Measurements from ENCODE around the gene ZSCAN32. TPM values are rescaled to one million over a fixed set of nuclear protein-coding genes. Genes with fewer than 3 reads are reported as not detected.

ZSCAN32 gene
- polyA plus RNA-seq (2013, experiment 1 of 2; ENCODE audit: insufficient read length) = 7.9 TPM
- 11.6 TPM for polyA plus RNA-seq (2013, experiment 2 of 2; ENCODE audit: insufficient read length)

DNA sequence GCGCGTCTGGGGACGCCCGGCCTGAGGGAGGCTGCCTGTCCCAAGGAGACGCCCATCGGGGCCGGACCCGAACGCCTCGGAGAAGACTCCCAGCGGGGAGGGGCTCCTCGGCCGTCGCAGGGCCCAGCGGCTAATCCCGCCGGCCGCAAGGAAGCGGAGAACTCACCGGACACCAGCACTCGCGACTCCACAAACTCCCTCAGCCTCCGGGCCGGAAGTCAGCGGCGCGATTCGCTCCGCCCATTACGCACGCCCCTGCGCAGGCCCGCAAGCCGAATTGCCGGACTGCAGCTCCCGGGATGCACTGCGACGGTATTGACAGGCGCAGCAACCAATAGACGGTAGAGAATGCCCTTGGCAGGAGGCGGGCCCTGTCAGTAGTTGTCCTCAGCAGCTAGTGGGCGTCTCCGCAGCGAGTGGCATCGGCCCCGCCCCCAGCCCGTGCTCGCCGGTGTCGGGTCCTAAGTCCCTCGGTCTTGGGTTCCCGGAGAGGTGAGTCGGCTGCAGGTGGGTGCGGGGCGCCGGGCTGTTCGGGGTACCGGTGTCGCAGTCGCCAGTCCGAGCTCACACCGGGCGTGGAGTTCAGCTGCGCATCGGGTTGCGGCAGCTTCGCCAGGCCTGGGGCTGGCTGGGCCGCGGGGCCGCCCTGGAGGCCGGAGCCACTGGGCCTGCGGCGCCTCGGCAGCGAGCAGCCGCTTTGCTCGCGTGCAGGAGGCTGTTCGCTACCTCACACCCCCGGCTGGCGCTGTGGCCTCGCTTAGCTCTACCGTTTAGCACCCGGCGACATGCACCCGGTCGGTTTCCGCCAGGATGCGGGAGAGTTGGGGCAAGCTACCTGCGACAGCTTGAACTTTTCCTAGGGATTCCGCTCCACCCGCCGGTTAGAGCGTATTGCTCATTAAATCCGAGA is at the start of gene ZSCAN32, which contains the start of gene ZNF174:
ZSCAN32 (minus strand) TSS at position 226 of the 910 bp plus-strand sequence. CDS start 3,447 bp downstream, outside the sequence.
ZNF174 (plus strand) TSS at position 437 of the 910 bp plus-strand sequence. CDS start 790 bp downstream, outside the sequence.
- peak; percentile 99 for DNase-seq

DNA sequence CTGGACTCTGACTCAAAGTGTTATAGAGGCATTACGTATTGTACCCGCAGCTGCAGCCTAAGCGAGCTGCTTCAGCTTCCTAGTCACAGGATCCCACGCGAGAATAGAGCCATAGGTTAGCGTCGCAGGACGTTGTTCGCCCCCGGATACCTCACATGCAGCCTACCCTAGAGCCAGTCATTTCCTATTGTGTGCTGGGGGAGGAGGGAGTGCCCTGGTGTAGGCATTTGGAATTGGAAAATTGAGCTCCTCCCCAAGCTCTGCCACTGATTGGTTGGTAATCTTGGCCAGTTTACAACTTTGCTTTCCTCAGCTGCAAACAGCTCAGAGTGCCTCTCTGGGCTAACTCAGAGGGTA is 43.2 kb upstream of the ZSCAN32 start:
- peak; percentile 66 for DNase-seq

DNA sequence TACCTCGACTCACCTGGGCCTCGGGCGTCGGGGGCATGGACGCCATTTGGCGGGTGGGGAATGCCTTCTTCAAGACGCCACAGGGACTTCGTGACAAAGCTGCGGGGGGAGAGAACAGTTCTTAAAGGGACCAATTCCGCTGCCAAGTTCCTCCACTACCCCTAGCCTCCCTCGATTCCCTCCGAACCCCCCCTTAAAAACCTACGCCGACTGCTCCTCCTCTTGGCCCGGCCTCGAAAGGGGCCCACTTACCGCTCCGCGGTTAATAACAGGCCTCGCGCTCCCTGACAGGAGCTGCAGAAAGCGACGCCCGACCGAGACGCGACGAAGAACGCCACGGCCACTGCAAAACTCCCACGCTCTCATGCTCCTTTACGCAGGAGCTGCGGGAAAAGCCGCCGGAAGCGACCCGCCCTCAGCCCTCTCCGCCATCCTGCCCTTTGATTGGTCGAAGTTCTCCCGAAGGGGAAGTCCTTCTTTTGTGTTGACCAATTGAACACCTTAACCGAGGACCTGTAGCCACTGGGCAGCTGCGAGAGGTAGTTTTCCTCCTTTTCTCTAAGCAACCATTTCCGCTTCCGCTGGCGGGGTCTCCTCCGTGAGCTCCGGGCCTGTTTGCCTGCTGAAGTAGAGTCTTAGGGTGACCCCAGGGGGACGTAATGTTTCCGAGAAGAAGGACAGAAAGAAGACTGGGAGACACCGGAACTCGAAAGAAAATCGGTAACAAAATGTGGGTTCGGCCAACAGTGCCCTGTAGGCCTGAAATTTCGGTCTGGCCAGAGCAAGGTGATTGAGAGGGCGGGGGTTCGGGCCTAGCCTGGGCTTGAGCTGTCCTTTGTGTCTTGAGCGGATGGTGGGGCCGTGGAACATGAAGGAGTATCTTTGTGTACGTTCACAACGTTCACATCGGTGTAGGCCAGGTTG is 42.6 kb upstream of the ZSCAN32 start, which contains the start of the genes NAA60 and ZNF597:
NAA60 (plus strand) TSS at position 573 of the 924 bp plus-strand sequence. CDS start 32,548 bp downstream, outside the sequence.
ZNF597 (minus strand) TSS at position 397 of the 924 bp plus-strand sequence; CDS start at position 46, 351 bp downstream.
- DNase-seq = peak; percentile 94

DNA sequence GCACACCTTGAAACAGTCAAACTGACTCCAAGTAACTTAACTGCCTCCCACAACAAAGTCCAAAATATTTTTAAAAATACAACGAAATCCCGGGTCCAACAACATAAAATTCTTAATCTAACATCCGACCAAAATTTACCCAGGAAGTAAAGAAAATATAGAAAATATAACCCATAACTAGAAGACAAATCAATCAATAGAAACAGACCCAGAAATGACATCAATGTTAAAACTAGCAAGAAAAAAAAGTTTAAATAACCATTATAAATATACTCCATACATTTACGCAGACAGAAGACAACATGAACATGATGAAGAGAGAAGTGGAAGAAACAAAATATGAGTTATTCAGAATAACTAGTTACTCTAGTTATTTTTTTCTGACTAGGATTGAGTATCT is 38.8 kb upstream of the ZSCAN32 start:
- DNase-seq = no peak

DNA sequence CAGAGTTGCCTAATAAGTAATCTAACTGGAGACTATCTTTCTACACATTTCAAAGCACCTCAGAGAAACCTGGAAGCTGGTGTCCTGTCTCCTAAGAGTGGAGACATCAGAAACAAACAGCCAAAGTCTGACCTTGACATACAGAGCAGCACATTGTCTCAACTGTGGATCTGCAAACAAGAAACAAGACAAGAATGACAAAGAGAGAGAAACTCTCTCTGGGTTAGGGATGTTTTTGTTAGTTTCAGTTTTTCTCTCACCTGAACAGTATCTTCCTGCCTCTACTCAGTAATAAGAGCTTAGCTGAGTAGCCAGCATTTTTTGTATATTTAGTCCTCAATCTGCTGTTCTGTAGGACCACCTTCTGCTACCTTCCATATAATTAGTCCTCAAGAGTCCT is 33.6 kb upstream of the ZSCAN32 start:
- DNase-seq = no peak

DNA sequence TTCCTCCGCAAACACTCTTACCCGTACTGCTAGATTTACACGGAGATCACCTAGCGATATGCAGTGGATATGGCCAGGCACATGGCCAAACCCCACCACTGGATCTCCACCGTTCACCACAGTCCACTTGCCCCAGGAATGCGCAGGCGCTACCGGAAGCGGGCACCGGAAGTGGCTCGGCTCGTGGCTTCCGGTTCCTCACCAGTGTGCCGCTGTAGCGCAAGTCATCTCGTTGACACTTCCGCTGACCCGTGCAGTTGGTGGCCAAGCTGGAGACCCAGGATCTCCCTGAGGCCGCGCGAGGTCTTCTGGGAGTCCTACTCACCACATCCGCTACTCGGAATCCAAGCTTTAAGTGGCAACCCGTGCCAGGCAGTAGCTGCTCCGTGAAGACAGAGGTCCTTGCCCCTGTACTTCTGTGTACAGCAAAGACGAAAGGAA is 31.0 kb upstream of the ZSCAN32 start:
- peak; percentile 66 for DNase-seq

DNA sequence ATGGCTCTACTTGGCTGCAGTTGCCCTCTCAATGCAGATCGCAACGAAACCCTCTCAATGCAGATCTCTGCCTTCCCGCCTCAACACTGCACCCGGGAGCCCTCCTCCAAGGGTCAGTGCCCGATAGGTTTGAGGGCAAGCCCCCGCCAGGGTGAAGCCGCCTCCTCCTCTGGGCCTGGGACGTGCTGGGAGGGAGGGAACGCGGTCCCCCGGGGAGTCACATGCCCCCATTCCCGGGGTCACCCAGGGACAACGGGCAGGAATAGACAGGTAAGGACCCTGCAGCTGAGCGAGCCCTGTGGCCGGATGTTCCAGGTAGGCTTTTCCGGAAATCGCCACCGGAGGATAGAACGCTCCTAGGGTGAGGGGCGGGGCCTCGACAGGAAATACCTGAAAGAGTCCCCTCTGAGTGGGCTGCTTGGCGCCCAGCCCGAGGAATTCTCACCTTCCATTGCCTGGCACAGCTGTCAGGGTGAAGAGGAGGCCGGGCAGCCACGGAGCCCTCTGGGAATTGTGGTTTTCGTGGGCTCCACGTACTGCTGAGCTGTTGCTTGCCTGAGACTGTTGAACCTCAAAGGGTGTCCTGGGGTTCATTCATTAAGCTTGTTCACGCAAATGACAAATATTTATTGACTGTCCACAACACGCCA is 13.1 kb upstream of the ZSCAN32 start:
- no peak for DNase-seq

DNA sequence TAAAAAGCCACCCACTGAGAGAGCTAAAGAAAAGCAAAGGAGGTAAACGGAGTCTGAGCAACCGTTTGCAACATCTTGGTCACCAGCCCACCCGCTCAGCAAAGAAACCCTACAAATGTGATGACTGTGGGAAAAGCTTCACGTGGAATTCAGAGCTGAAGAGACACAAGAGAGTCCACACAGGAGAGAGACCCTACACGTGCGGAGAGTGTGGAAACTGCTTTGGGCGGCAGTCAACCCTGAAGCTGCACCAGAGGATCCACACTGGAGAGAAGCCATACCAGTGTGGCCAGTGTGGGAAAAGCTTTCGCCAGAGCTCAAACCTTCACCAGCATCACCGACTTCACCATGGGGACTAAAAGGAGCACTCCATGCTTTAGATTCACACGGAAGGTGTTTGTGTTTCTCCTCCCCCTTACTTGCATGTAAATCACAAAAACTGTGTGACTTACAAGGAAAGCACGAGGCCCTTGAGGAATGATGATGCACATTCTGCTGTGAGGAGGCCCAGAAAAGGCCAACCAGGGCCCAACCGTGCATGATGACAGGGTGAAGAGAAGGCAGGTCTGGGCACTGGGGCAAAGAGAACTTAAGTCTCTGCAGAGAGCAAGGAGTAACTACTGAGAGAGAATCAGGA is 7.9 kb upstream of the ZSCAN32 start:
- no peak for DNase-seq

DNA sequence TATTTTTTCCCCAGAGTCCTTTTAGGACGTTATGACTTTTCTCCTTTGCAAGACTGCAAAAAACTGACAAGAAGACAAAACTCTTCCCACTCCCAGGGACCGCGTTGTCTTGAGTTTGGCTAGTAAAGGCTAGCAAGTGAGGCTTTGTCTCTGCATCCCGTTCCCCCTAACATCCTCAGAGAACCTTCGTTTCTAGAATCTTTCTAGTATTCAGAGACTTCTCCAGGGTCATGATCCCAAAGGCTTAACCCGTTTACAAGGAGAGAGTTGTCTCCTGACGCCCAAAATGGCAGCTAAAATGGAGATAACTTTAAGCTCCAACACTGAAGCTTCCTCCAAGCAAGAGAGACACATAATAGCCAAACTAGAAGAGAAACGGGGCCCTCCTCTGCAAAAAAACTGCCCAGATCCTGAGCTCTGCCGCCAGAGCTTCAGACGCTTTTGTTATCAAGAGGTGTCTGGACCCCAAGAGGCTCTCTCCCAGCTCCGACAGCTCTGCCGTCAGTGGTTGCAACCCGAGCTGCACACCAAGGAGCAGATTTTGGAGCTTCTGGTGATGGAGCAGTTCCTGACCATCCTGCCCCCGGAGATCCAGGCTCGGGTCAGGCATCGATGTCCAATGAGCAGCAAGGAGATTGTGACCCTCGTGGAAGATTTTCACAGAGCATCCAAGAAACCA is 1.1 kb upstream of the ZSCAN32 start:
- peak; percentile 14 for DNase-seq

DNA sequence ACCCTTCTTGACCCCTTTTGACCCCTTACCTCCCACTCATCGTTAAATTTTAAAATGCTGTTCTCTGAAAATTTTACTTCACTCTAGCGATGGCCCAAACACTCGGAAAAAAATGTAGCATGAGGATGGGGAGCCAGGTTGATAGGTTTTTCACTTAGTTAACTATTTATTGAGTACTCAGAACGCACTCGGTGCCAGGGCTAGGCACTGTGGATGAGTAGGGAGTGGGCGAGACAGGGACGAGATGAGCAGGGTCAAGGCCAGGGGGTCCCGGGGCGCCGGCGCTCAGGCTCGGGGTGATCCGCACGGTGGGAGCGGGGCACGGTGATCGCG is 392 bp downstream of the ZSCAN32 start:
- no peak for DNase-seq

DNA sequence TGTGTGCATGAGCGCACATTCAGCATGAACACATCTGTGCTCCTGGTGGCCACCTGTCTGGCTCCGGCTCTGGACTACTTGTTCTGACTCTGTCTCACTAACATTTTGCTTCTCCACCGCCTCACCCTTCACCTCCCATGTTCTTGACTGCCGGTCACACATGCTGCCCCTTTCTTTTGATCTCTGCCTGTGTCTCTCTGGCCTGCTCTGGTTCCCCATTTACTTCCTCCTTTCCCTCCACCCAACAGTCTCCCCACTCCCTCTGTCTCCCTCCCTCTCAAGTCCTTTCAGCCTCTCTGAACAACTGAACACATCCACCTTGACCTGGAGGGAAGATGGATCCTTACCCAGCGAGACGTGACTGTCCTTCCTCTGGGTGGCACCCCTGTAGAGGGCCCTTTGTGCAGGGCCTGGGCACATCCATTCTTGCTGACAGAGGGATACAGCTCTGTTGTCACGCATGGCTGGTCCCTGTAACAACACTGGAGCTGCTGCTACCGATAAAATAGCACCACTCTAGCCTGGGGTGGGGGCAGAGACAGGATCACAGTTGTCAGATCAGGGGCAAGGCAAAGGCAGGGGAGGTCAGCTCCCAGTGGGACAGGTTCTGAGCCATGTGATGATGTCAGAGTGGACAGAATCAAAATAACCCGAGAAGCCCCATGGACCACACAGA is 11.0 kb downstream of the ZSCAN32 start:
- no peak for DNase-seq

DNA sequence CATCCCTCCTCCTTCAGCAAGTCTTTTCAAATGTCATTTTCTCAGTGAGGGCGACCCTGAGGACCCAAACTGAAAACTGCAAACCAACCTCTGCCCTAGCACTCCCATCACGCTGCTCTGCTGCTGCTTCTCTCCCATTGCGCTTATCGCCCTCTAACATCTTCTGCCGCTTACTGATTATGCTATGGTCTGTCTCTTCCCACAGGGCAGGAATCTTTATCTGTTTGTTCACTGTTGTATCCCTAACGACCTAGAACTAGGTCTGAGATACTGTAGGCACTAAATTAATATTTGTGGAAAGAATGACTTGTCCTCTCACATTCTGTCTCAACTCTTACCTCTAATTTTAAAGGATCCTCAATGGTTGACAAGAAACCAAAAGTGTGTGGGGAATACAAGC is 12.5 kb downstream of the ZSCAN32 start:
- DNase-seq = no peak

DNA sequence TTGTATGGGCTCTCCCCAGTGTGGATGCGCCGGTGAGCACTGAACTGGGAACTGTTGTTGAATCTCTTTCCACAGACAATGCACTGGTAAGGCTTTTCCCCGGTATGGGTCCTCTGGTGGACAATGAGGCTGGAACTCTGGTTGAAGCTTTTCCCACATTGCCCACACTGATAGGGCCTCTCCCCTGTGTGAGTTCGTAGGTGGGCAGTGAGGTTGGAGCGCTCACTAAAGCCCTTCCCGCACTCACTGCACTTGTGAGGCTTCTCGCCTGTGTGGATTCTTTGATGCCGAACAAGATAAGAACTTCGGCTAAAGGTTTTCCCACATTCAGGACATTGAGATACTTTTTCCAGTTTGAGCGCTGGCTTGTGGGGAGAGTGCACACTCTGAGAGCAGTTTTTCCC is 17.8 kb downstream of the ZSCAN32 start:
- DNase-seq = no peak

DNA sequence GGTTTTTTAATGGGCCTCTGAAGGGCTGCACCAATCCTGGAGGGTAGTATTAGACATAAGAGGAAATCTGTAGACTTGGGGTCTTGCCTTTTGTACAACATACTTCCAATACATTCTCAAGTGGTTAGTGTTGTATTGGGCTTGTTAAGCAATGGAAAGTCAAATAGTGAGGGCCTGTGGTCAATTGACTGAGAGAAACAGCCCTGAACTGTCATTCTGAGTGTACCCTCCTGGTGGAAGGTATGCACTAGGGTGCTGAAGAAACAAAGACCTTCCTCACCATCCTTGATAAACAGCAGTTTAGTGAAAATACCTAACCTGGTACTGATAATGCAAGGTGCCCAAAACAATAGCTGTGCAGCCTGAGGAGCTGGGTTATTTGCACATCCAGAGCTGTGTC is 22.9 kb downstream of the ZSCAN32 start:
- no peak for DNase-seq

DNA sequence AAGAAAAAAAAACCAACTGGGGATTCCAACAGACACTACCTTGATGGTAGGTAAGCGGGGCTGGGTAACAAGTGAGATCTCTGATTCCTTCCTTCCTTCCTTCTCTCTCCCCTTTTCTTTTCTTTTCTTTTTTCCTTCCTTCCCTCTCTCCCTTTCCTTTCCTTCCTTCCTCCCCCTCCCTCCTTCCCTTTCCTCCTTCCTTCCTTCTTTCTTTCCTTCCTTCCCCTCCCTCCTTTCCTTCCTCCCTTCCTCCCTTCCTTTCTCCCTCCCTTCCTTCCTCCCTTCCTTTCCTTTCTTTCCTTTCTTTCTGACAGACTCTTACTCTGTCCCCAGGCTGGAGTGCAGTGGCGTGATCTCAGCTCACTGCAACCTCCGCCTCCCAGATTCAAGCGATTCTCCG is 25.1 kb downstream of the ZSCAN32 start:
- no peak for DNase-seq

DNA sequence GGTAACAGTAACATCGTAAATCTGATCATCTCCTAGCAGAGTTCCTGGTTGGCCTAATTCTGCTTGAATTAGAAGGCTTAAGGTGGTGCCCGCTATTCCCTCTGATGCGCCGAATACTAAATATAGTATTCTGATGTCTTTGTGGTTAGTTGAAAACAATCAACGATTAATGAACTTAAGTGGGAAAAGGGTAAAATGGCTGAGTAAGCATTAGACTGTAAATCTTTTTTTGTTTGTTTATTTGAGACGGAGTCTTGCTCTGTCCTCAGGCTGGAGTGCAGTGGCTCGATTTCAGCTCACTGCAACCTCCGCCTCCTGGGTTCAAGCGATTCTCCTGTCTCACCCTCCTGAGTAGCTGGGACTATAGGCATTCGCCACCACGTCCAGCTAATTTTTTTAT is 31.7 kb downstream of the ZSCAN32 start:
- no peak for DNase-seq

DNA sequence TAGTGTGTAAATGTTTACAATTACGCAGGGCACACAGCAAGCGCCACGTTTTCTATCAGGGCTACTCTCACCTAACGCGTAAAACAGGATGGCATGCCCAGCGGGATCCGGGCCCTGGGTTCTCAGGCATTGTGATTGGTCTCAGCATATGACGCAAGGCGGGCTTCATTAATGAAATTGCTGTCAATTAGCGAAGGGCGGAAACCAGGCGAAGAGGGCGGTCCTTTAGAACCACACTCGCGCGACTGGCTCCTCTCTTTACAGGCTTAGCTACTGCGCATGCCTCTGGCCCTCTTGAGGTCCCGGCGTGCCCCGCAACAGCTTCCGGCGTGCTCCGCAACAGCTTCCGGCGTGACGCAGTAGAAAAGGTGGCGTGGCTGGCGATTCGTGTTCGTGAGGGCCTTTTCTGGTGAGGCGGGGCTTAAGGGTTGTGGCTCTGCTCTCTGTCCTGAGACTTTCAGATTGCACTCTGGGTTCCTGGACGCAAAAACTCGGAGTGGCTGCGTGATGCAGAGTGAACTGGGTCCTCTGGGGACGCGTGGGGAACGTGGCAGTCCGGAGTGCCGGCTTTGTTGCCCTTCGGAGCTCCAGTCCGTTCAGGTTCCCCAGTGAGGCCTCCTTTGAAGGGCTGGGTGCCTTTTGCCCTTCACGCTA is 35.9 kb downstream of the ZSCAN32 start:
- peak; percentile 96 for DNase-seq

DNA sequence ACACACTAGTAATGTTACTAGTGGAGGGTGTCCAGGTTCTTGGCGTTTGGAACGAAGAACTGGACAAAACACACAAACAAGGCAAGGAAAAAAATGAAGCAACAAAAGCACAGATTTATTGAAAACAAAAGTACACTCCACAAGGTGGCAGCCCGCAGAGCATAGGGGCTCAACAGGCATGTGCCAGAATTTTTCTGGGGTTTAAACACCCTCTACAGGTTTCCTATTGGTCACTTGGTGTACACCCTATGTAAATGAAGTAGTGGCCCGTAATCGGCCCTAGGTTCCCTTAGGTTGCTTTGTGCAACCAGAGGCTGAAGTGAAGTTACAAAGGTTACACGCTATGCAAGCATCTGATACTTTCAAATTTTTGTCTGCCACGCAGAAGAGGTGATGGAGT is 37.0 kb downstream of the ZSCAN32 start:
- no peak for DNase-seq

DNA sequence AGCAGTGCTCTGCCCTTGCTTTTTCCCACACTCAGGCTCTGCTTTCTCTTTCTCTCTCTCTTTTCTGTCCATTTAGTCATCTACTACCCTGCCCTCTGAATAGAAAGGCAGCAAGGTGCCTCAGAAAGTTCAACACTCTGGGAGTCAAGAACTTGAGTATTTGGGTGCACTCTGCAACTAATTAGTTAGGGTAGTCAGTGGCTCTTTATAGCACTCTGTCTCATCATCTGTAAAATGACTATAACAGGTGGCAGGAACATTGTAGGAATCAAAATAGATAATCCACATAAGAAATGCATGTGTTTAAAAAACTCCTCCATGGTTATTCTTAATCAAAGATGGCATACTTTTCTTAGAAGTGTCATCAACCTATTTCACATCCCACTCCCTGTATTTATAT is 37.9 kb downstream of the ZSCAN32 start:
- no peak for DNase-seq

DNA sequence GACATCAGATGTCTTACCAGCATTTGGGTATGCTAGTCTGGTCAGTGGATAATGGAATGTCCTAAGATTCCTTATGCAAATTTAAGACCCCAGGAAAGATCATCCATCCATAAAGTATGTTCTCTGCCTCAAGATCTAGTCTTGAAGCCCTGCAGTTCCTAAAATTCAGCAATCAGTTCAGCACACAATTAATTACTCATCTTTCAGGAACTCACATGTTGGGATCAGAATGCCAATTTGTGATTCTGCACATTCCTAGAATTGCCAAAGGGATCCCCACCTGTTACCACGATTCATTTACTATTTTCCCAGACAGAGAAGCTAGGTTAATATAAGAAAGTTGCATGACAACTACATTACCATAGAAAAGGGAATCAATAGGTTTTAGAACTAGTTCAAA is 41.9 kb downstream of the ZSCAN32 start:
- no peak for DNase-seq
